Epithelial cell of esophagus (primary cell): ENCODE data around the gene PIGU.

Experiments used
- DNase-seq: peaks from one replicate; pipeline ENCODE4 v3.0.0; 2010; ENCODE audit warnings: low read depth
- H3K4me3 ChIP-seq: 2 replicates; pipeline ENCODE4 v1.5.1; 2011; ENCODE audit warnings: mild to moderate bottlenecking, low read length, control low read depth
- TF ChIP-seq, protein P1 (sequence below): IDR thresholded peaks from 2 replicates; pipeline ENCODE4 v1.5.1; 2011; ENCODE audit warnings: low read depth, mild to moderate bottlenecking, low read length, control low read depth, inconsistent platforms; ENCODE audit not compliant: insufficient read depth; ENCODE audit errors: missing control alignments

The PIGU gene

DNA sequence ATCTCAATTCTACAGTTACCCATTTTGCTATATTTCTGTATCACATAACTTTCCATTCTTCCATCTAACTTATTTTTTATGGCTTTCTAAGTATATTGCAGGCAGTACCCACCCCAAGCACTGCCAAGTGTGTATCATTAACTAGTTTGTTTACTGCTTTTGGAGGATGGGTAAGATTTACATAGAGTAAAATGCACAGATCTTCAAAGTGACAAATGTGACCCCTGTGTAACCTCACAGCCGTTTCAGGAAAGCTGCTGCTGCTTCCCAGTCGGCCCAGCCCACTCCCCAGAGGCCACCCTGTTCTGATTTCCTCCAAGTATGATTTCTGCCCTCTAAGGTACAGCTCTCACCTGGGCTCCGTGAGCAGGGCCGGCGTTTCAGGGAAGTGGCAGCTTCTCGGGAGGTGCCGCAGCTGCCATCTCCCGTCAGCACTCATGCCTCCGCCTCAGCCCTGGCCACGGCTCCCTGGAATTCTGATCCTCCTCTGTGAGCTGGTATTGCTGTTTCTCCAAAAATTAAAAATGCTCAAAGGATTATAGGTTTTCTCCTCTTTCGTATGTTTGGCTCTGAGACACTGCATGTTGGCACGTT lies 133.3 kb downstream of the PIGU start:
- H3K4me3 ChIP-seq, result no peak overlapping the region
- no peak for DNase-seq
- TF ChIP-seq, protein P1, sequence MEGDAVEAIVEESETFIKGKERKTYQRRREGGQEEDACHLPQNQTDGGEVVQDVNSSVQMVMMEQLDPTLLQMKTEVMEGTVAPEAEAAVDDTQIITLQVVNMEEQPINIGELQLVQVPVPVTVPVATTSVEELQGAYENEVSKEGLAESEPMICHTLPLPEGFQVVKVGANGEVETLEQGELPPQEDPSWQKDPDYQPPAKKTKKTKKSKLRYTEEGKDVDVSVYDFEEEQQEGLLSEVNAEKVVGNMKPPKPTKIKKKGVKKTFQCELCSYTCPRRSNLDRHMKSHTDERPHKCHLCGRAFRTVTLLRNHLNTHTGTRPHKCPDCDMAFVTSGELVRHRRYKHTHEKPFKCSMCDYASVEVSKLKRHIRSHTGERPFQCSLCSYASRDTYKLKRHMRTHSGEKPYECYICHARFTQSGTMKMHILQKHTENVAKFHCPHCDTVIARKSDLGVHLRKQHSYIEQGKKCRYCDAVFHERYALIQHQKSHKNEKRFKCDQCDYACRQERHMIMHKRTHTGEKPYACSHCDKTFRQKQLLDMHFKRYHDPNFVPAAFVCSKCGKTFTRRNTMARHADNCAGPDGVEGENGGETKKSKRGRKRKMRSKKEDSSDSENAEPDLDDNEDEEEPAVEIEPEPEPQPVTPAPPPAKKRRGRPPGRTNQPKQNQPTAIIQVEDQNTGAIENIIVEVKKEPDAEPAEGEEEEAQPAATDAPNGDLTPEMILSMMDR, result no peak

DNA sequence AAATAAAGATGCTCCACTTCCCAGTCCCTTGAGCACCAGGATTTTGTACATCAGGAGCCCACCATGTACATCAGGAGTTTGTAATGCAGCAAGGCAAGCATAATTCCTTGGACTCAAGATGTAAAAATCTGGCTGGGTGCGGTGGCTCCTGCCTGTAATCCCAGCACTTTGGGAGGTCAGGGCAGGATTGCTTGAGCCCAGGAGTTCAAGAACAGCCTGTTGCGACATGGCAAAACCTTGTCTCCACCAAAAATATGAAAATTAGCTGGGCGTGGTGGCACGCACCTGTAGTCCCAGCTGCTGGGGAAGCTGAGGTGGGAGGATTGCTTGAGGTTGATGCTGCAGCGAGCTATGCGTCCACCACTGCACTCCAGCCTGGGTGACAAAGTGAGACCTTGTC lies 134.5 kb downstream of the PIGU start:
- TF ChIP-seq, protein P1, result no peak
- no peak for DNase-seq

DNA sequence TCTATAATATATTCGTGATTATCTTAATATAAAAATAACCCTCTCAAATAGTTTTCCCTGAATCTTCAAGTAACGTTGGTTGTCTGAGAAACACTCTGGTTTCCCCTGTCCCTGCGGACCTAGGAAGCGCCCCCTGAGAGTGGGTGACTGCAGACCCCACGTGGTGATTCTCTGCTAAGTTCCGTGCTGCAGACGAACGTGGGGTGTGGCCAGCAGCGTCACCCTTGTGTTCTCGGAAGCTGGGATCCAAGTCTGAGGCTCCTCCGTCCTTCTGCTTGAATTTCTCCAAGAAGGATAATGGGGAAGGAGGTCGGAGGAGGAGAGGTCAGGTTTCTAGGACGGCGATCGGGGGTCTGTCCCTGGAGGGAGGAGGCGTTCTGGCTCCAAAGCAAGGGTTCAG lies 135.0 kb downstream of the PIGU start:
- TF ChIP-seq, protein P1, result no peak
- H3K4me3 ChIP-seq, result no peak overlapping the region
- no peak for DNase-seq

More for the DNA sequence above, 134.5 kb downstream of the PIGU start:
- no peak overlapping the region for H3K4me3 ChIP-seq

DNA sequence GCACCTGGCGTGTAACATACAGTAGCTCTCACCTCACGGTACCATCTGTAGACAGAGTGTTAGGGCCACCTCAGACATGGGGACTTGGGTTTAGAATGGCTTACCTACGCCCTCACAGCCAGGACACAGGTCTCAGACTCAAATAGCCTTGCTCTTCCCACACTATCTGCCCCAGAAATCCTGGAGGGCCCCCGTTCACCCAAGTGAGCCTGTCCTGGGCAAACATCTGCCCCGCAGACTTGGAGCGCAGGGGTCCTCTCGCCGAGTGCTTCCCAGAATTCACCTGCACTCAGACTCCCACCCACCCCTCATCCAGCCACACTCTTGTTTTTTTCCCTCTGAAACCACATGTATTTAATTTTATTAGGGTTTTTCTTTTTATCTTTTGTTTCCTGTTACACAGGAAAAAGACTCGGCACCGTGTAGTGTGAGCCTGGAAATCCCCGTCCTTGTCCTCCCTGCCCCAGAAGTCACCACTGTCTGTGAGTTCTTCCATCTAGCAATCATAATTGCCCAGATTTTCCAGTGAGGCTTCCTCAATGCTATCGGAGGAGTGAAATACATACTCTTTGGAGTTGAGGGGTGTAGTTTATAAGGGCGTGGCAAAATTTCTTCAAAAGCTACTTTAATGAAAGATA lies 135.5 kb downstream of the PIGU start:
- DNase-seq, result no peak
- TF ChIP-seq, protein P1, result no peak
- no peak overlapping the region for H3K4me3 ChIP-seq

DNA sequence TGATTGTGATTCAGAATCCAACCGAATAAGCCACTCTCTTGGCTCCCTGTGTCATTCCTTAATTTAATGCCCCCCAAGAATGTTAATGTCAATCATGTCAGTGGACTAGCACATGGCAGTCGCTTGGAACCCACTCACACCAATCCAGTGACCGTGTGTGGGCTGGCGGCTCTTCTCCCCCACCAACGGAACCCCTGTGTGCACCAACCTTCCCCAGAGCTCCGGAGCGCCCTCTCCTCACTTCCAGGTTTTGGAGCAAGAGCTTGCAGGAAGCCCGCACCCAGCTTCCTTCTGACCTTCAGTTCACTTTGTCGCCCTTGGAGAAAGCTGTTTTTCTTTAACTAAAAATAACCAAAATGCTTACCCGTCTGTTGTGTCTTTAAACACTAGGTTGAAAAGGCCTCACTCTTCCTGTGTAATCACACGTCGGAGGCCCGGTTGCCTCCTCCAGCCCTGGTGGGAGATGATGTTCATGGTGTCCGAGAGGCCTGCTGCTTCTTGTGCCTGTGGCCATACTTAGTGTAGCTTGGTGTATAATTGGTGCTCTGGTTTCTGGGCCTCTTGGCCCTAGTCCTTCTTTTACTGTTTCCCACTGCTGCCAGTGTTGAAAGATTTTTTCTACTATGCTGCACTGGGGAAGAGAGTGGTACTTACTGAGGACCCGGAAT lies 136.2 kb downstream of the PIGU start:
- H3K4me3 ChIP-seq, result no peak overlapping the region
- no peak for DNase-seq
- TF ChIP-seq, protein P1, result no peak

DNA sequence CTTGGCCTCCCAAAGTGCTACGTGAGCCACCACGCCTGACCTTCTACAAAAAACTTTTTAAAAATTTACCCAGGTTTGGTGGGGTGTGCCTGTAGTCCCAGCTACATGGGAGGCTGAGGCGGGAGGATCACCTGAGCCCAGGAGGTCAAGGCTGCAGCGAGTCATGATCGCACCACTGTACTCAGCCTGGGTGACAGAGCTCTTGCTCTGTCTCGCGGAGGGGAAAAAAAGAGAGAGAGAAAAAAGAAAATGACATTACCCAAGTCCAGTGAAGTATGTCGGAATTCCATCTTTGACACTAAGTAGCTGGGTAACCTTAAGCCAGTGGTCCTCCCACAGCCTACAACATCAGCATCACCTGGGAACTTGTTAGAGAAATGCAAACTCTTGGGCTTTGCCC lies 137.1 kb downstream of the PIGU start:
- no peak for DNase-seq
- no peak overlapping the region for H3K4me3 ChIP-seq
- TF ChIP-seq, protein P1, result no peak
